ENCODE data around the gene ZNF496.
"Not testable (repeated sequence)": the region's sequence is repeated elsewhere in the genome, so short reads cannot be mapped to it uniquely, and the experiment has no call there.

The ZNF496 gene

DNA sequence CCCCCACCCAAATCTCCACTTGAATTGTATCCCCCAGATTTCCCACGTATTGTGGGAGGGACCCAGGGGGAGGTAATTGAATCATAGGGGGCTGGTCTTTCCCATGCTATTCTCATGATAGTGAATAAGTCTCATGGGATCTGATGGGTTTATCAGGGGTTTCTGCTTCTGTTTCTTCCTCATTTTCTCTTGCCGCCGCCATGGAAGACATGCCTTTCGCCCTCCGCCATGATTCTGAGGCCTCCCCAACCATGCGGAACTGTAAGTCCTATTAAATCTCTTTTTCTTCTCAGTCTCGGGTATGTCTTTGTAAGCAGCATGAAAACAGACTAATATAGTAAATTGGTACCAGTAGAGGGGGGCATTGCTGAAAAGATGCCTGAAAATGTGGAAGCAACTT is 33.4 kb upstream of the ZNF496 start:
- TF ChIP-seq, protein P1, sequence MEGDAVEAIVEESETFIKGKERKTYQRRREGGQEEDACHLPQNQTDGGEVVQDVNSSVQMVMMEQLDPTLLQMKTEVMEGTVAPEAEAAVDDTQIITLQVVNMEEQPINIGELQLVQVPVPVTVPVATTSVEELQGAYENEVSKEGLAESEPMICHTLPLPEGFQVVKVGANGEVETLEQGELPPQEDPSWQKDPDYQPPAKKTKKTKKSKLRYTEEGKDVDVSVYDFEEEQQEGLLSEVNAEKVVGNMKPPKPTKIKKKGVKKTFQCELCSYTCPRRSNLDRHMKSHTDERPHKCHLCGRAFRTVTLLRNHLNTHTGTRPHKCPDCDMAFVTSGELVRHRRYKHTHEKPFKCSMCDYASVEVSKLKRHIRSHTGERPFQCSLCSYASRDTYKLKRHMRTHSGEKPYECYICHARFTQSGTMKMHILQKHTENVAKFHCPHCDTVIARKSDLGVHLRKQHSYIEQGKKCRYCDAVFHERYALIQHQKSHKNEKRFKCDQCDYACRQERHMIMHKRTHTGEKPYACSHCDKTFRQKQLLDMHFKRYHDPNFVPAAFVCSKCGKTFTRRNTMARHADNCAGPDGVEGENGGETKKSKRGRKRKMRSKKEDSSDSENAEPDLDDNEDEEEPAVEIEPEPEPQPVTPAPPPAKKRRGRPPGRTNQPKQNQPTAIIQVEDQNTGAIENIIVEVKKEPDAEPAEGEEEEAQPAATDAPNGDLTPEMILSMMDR (IDR thresholded peaks at IDR 0.05; ENCODE audit: control insufficient read depth, insufficient read depth, low read depth, low read length, missing control alignments) = no peak
- no peak for DNase-seq (ENCODE audit: low read depth)

DNA sequence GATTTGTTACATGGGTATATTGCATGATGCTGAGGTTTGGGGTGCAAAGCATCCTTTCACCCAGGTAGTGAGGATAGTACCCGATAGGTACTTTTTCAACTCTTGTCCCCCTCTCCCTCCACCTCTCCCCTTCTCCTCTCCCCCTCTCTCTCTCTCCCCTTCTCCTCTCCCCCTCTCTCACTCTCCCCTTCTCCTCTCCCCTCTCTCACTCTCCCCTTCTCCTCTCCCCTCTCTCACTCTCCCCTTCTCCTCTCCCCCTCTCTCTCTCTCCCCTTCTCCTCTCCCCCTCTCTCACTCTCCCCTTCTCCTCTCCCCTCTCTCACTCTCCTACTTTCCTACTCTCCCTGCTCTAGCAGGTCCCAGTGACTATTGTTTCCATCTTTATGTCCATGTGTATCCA is 31.3 kb upstream of the ZNF496 start:
- not testable (repeated sequence) for DNase-seq (ENCODE audit: low read depth); H3K4me3 ChIP-seq (ENCODE audit: control insufficient read depth, low read depth, low read length)

More for the DNA sequence above, 33.4 kb upstream of the ZNF496 start:
- no peak overlapping the region for H3K4me3 ChIP-seq (ENCODE audit: control insufficient read depth, low read depth, low read length)

DNA sequence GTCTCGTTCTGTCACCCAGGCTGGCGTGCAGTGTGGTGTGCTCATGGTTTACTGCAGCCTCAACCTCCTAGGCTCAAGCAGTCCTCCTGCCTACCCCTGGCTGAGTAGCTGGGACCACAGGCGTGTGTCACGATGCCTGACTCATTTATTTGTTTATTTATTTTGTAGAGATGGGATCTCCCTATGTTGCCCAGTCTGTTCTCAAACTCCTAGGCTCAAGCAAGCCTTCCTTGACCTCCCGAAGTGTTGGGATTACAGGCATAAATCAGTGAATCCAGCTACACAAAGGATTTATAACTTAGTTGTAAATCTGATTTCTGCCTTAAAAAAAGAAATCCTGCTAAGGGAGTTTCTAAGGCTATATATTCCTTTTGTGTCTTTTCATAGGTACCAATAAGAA is 30.5 kb upstream of the ZNF496 start:
- no peak for DNase-seq (ENCODE audit: low read depth)
- H3K4me3 ChIP-seq (ENCODE audit: control insufficient read depth, low read depth, low read length) = no peak overlapping the region
- TF ChIP-seq, protein P1 (IDR thresholded peaks at IDR 0.05; ENCODE audit: control insufficient read depth, insufficient read depth, low read depth, low read length, missing control alignments) = no peak

DNA sequence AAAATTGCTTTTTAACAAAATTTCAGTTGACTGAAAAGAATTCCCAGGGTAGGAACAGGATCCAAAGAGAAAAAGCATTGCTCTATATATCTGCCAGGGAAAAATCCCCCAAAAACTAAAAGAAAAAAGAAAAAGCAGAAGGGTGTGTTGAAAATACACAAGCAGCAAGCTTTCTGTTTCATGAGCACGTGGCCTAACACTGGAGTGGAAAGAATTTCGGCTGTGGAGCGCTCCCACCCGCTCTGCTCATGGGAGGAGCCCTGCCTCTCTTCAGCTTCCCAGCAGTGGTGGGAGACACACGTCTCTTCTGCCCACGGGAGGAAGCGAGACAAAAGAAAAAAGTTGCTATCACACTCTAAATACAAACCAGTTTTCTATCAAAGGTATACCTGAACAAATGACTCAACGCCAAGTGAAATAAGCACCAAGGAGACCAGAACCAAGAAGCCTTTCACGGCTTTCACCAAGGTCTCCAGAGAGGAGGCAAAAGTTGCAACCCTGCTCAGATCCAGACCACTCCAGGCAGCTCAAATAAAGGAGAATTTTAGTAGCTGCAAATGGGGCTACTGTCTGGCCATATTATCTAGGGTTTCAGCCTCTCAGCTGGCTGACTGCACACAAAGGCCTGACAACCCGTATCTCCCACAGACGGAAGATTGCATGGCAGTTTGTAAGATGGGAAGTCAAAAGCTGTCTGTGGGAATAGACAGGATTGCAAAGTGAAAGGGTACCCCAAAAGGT is 29.5 kb upstream of the ZNF496 start:
- H3K4me3 ChIP-seq (ENCODE audit: control insufficient read depth, low read depth, low read length) = no peak overlapping the region
- no peak for DNase-seq (ENCODE audit: low read depth)
- TF ChIP-seq, protein P1 (IDR thresholded peaks at IDR 0.05; ENCODE audit: control insufficient read depth, insufficient read depth, low read depth, low read length, missing control alignments) = no peak

DNA sequence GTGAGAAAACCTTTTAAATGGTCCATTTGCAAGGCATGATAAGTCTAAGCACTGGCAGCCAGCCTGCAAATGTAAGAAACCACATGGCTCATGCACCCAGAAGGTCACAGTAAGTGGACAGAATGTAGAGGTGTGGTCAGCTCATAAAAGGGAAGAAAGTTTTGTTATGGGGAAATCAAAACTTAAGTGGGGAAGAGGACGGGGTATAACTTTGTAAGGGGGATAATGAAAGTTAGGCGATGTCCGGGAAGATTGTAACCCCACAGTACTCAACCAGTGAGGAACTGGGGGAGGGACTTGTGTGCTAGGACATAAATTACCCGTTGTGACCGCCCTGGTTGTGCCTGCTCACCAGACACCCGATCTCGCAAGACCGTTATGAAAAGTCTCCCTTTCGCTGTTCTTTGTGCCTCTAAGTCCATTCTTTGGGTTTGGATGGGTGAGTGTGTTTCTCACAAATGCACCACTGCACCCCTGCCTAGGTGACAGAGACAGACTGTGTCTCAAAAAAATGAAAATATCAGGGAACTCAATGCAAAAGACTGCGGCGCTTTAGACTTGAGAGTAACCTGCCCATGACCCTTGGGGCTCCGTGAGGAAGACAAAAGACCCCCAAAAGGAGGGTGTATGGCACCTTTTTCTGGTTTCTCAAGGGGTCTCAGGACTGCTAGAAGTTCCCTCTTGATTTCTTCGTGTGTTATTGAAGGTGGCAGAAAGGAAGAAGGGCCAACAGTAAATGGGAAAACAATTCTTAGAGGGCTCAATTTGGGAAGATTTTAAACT is 28.6 kb upstream of the ZNF496 start:
- TF ChIP-seq, protein P1 (IDR thresholded peaks at IDR 0.05; ENCODE audit: control insufficient read depth, insufficient read depth, low read depth, low read length, missing control alignments) = no peak
- H3K4me3 ChIP-seq (ENCODE audit: control insufficient read depth, low read depth, low read length) = no peak overlapping the region
- DNase-seq (ENCODE audit: low read depth) = no peak

DNA sequence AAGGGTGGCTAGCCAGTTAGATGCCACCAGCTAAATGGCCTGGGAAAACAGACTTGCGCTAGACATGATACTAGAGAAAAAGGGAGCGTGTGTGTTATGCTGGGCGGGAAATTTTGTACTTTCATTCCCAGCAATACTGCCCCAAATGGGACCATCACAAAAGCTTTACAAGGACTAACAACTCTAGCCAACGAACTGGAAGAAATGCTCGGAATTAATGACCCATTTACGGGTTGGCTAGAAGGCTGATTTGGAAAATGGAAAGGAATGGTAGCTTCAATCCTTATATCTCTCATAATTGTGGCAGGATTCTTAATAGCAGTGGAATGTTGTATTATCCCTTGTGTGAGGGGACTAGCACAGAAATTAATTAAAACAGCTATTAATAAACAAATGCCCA is 27.9 kb upstream of the ZNF496 start:
- H3K4me3 ChIP-seq (ENCODE audit: control insufficient read depth, low read depth, low read length) = no peak overlapping the region
- TF ChIP-seq, protein P1 (IDR thresholded peaks at IDR 0.05; ENCODE audit: control insufficient read depth, insufficient read depth, low read depth, low read length, missing control alignments) = no peak
- DNase-seq (ENCODE audit: low read depth) = no peak

DNA sequence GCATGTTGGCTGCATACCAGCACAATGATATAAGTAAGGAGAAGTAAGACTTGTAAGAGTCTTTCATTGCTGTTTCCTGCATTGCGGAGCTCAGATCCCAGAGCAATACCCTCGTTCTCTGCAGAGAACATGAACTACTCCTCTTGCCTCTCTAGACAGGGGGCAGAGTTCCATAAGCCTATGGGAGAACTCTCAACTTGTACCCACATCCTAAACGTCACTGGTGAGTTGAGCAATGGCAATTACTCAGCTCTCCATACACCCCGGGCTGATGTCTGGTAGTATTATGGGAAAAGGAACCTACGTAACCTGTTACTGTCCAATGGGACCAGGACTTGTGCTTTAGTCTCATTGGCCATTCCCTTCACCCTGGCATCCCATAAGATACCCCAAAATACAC is 27.3 kb upstream of the ZNF496 start:
- no peak overlapping the region for H3K4me3 ChIP-seq (ENCODE audit: control insufficient read depth, low read depth, low read length)
- no peak for DNase-seq (ENCODE audit: low read depth)
- TF ChIP-seq, protein P1 (IDR thresholded peaks at IDR 0.05; ENCODE audit: control insufficient read depth, insufficient read depth, low read depth, low read length, missing control alignments) = no peak

All from AG09309 (cell line).